Psoas muscle (tissue), 8 donors: Measurements from ENCODE around the gene GRM5. TPM values are rescaled to one million over a fixed set of nuclear protein-coding genes. Genes with fewer than 3 reads are reported as not detected.
"Not testable (repeated sequence)": the region's sequence is repeated elsewhere in the genome, so short reads cannot be mapped to it uniquely, and the experiment has no call there.

ENCODE experiments used
- ATAC-seq, 4 donors: fragments of 200-7000 bp; cut with Tn5 transposase; one replicate each; pipeline ENCODE4 v1.9.1; 2020; ENCODE audit warnings: moderate library complexity in 3 of 4, mild to moderate bottlenecking in 2 of 4
- DNase-seq, 2 donors: peaks; one replicate each; pipeline ENCODE4 v3.0.0-alpha.2; 2020
- H3K27ac ChIP-seq: fragments of 200-600 bp; one replicate; pipeline ENCODE4 v1.8.0; 2022
- H3K27me3 ChIP-seq, 3 donors: fragments of 200-600 bp in 1 of 3; one replicate each; pipeline versions ENCODE4 v1.6.1 to v1.8.0; 2013 to 2022; ENCODE audit warnings: low read length in 2 of 3, mild to moderate bottlenecking in 2 of 3, moderate library complexity in 1 of 3; ENCODE audit not compliant: insufficient read depth in 3 of 3
- H3K36me3 ChIP-seq, 2 donors: fragments of 200-600 bp in 1 of 2; one replicate each; pipeline versions ENCODE4 v1.6.1 to v1.8.0; 2013 to 2022; ENCODE audit warnings: low read depth in 1 of 2, mild to moderate bottlenecking in 1 of 2, moderate library complexity in 1 of 2; ENCODE audit not compliant: insufficient read depth in 1 of 2
- H3K4me1 ChIP-seq: fragments of 200-600 bp; one replicate; pipeline ENCODE4 v1.8.0; 2022
- H3K4me3 ChIP-seq: fragments of 200-600 bp; one replicate; pipeline ENCODE4 v1.8.0; 2022; ENCODE audit warnings: mild to moderate bottlenecking
- H3K9me3 ChIP-seq: fragments of 200-600 bp; one replicate; pipeline ENCODE4 v1.8.0; 2022
- WGBS, 3 donors: extraction: QIAGEN DNeasy Blood & Tissue Kit; methylation state at CpG; one replicate each; pipeline versions ENCODE4 v1.1.6 to v1.1.7; 2013; 5-methylcytosine and 5-hydroxymethylcytosine counted together
- intact Hi-C, 2 donors: fragments of 100-400 bp; cut with DNase I; formaldehyde crosslinking; loops; one replicate each; pipeline versions ENCODE4 v1.11.0 to v1.14.2; 2022
- polyA plus RNA-seq, 3 donors: library from polyadenylated mRNA; stranded (reverse); fragments of 200-250 nt; gene quantifications; one replicate each; pipeline ENCODE4 v1.2.3, GENCODE V29; 2013
- total RNA-seq, 4 donors: library from RNA; stranded (reverse); fragmentation: NEBNext Ultra II Directional in 2 of 4; extraction: Animal tissue kit (Norgen Biotek cat#: 25700) in 2 of 4; gene quantifications; one replicate each; pipeline versions ENCODE4 v1.2.1 to v1.2.4, GENCODE V29; 2021 to 2023
- TF ChIP-seq, protein P1 (sequence below): fragments of 200-600 bp; IDR thresholded peaks from one replicate; pipeline ENCODE4 v1.8.0; 2022; ENCODE audit warnings: antibody characterized with exemption
- donor health status: healthy with polysubstance abuse.
- donor health status: DM: no; HTN: no; CAD: no; lungs with moderate emphysema.
- donor health status: Bipolar disorder and iron deficiency.
- donor health status: healthy.
- donor health status: DM: yes; HTN: yes; CAD: no.
- donor health status: DM: no; HTN: no; CAD: no.
- donor health status: DM: no; HTN: no; CAD: no.
- donor health status: DM: yes; HTN: yes; CAD: no.

Gene GRM5
- total and polyA plus RNA-seq, 7 donors = under 0.01 TPM; not detected in 6

GRCh38 chr11:88909500-88909899 lies 156.3 kb downstream of the GRM5 start:
- TF ChIP-seq, protein P1, sequence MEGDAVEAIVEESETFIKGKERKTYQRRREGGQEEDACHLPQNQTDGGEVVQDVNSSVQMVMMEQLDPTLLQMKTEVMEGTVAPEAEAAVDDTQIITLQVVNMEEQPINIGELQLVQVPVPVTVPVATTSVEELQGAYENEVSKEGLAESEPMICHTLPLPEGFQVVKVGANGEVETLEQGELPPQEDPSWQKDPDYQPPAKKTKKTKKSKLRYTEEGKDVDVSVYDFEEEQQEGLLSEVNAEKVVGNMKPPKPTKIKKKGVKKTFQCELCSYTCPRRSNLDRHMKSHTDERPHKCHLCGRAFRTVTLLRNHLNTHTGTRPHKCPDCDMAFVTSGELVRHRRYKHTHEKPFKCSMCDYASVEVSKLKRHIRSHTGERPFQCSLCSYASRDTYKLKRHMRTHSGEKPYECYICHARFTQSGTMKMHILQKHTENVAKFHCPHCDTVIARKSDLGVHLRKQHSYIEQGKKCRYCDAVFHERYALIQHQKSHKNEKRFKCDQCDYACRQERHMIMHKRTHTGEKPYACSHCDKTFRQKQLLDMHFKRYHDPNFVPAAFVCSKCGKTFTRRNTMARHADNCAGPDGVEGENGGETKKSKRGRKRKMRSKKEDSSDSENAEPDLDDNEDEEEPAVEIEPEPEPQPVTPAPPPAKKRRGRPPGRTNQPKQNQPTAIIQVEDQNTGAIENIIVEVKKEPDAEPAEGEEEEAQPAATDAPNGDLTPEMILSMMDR = no peak
- intact Hi-C loops = no loop called here
- no peak for DNase-seq
- H3K27me3 ChIP-seq = no peaks in the 10 kb centered on the region
- no peaks in the 10 kb centered on the region for H3K36me3 ChIP-seq
- WGBS, 3 donors = 72 to 84% (median 76%) methylated on average over 2 of the region's 2 CpGs
- H3K9me3 ChIP-seq = no peaks in the 10 kb centered on the region
- no peak overlapping the region for H3K27ac ChIP-seq
- no peak overlapping the region for H3K4me3 ChIP-seq
- H3K4me1 ChIP-seq = no peaks in the 10 kb centered on the region
- no peak for ATAC-seq

DNA sequence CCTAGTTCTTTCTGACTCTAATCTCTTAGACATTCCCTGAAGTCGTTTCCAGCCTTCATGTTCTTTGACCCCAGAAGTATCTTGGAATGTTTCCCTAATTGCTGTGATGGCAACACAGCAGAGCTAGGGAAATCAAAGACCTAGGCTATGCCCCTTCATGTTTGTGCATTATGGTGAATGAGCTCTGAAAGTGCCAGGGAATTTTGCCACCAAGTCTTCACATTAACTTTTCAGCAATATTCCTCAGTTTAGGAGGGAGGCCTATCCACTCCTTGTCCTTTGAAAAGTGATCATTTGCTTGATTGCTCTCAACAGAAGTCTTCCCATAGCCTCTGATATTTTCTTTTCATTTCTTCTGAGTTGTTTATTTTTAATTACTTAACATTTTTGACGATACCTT lies 164.3 kb downstream of the GRM5 start:
- intact Hi-C loops, H3K36me3 ChIP-seq, H3K9me3 ChIP-seq, H3K4me3 ChIP-seq, DNase-seq, H3K4me1 ChIP-seq, H3K27ac ChIP-seq, ATAC-seq, H3K27me3 ChIP-seq: not testable (repeated sequence)
- WGBS, 3 donors = 60 to 64% (median 64%) methylated on average over 2 of the region's 2 CpGs

- 74 to 76% (median 76%) methylated on average over 1 of the region's 1 CpG for WGBS, 3 donors
- intact Hi-C loops, H3K4me3 ChIP-seq: not testable (repeated sequence)
Measured at GRCh38 chr11:88888855-88889254, 176.9 kb downstream of the GRM5 start.

DNA sequence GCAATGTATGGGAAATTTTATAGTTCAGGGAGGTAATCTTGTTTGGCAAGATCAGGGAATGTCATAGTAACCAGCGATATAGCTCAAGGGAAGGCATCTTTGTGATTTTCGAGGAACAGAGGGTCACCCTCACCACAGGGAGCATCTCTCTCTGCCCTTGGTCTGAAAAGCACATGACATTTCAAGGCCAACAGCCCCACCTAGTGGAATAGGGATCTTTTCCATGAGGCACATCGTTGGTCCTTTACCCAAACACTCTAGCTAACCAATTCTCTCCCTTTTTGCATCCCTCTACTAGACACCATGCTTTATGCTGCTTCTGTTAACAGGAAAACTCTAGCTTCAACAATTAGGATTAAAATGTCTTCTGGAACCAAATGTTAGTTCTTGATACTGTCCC lies 179.0 kb downstream of the GRM5 start:
- intact Hi-C loops = no loop called here
- H3K36me3 ChIP-seq = no peaks in the 10 kb centered on the region
- ATAC-seq = no peak
- no peaks in the 10 kb centered on the region for H3K4me1 ChIP-seq
- H3K9me3 ChIP-seq = no peaks in the 10 kb centered on the region
- 45 to 66% (median 56%) methylated on average over 3 of the region's 3 CpGs for WGBS, 3 donors
- H3K27me3 ChIP-seq = no peaks in the 10 kb centered on the region
- no peak overlapping the region for H3K27ac ChIP-seq
- H3K4me3 ChIP-seq = no peak overlapping the region
- no peak for DNase-seq
- TF ChIP-seq, protein P1 = no peak

More at GRCh38 chr11:88888855-88889254, 176.9 kb downstream of the GRM5 start:
- H3K9me3 ChIP-seq, H3K36me3 ChIP-seq, H3K27ac ChIP-seq, H3K27me3 ChIP-seq, ATAC-seq, H3K4me1 ChIP-seq, DNase-seq: not testable (repeated sequence)

- H3K4me1 ChIP-seq, H3K4me3 ChIP-seq, ATAC-seq, intact Hi-C loops, H3K36me3 ChIP-seq, DNase-seq, H3K27ac ChIP-seq, H3K9me3 ChIP-seq, H3K27me3 ChIP-seq: not testable (repeated sequence)
- 71 to 85% (median 77%) methylated on average over 3 of the region's 3 CpGs for WGBS, 3 donors
Measured at GRCh38 chr11:88882800-88883199, 183.0 kb downstream of the GRM5 start.

DNA sequence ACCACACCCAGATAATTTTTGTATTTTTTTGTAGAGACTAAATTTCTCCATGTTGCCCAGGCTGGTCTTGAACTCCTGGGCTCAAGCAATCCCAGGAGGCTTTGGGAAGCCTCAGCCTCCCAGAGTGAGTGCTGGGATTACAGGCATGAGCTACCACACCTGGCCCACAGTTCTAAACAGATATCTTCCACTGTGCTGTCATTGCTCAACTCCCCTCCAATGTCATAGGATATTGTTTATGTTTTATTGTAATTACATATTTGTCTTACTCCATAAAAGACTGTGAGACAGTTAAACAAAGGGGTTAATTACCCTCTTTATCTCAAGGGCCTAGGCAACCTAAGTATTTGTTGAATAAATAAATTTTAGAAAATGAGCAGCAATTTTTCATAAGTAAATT lies 204.2 kb downstream of the GRM5 start:
- intact Hi-C loops = no loop called here
- TF ChIP-seq, protein P1 = no peak
- H3K27me3 ChIP-seq = no peaks in the 10 kb centered on the region

DNA sequence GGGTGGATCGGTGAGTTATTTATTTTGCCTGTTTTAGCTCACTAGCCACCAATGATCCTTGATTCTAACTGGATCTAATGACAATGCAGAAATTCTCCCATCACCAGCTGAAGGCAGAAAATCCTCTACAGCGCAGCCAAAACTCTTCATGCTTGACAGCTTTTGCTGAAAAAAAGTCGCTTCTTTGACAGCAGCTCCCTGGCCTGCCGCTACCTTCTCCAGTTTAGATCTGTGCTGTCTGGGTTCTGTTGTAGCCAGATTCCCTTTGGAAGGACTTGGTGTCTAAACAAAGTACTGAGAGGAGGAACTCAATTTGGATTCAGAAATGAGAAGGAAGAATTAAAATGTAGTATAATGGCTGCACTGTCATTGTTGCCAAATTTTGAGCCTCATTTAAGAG lies 205.4 kb downstream of the GRM5 start:
- H3K27me3 ChIP-seq, intact Hi-C loops, H3K9me3 ChIP-seq, H3K4me3 ChIP-seq, H3K36me3 ChIP-seq, H3K27ac ChIP-seq, H3K4me1 ChIP-seq, ATAC-seq: not testable (repeated sequence)
- 73 to 80% (median 76%) methylated on average over 4 of the region's 4 CpGs for WGBS, 3 donors
- peak in 1 of 2 donors; percentile 15 for DNase-seq

More for the DNA sequence above, 204.2 kb downstream of the GRM5 start:
- Histone ChIP-seq H3K9me3 (no peaks in the 10 kb centered on the region), H3K4me1 (no peaks in the 10 kb centered on the region), H3K4me3 (no peak overlapping the region), H3K27ac (no peak overlapping the region), H3K36me3 (no peaks in the 10 kb centered on the region)
- no peak for ATAC-seq
- DNase-seq = no peak

DNA sequence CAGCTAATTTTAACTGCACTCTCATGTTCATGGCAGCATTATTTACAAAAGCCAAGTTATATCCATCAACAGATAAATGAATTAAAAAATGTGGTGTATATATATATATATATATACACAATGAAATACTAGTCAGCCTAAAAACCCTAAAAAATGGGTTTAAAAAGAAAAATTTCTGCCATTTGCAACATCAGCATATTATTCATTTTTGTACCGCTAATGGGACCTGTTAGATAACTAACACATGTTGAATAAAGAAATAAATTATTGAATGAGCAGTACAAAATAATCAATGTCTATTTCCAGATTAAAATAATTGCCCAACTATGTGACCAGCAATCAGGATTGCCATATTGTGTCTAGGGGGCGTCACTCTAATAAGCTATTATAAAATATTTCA lies 211.8 kb downstream of the GRM5 start:
- H3K36me3 ChIP-seq, DNase-seq, H3K9me3 ChIP-seq, H3K4me1 ChIP-seq, H3K27me3 ChIP-seq, ATAC-seq, intact Hi-C loops, H3K4me3 ChIP-seq, H3K27ac ChIP-seq: not testable (repeated sequence)
- 85 to 89% (median 86%) methylated on average over 2 of the region's 2 CpGs for WGBS, 3 donors

- H3K27me3 ChIP-seq, H3K4me1 ChIP-seq, ATAC-seq, H3K4me3 ChIP-seq, H3K27ac ChIP-seq, H3K36me3 ChIP-seq, H3K9me3 ChIP-seq, DNase-seq, intact Hi-C loops: not testable (repeated sequence)
Measured at GRCh38 chr11:88851547-88851946, 214.2 kb downstream of the GRM5 start.
